HepG2 (cell line): ENCODE results near the gene THPO. TPM values are rescaled to one million over a fixed set of nuclear protein-coding genes. Genes with fewer than 3 reads are reported as not detected.

Source experiments
- GLI4 ChIP-seq: sonication (generic); formaldehyde crosslinking; IDR thresholded peaks from 2 replicates; pipeline ENCODE4 v1.5.1; 2020; ENCODE audit warnings: missing genetic modification reagents, mild to moderate bottlenecking, moderate library complexity, borderline replicate concordance
- JDP2 ChIP-seq: sonication (generic); formaldehyde crosslinking; IDR thresholded peaks from 2 replicates; pipeline ENCODE4 v1.8.1; 2022; ENCODE audit warnings: missing genetic modification reagents, borderline replicate concordance
- PLRG1 ChIP-seq: fragments of 450-650 bp; conservative IDR thresholded peaks from 2 replicates; pipeline ENCODE4 v1.6.1; 2016
- SP4 ChIP-seq: sonication (generic); formaldehyde crosslinking; IDR thresholded peaks from 2 replicates; pipeline ENCODE4 v1.8.1; 2023; ENCODE audit warnings: mild to moderate bottlenecking, missing genetic modification reagents
- TCF7L2 ChIP-seq: IDR thresholded peaks from 2 replicates; pipeline ENCODE4 v1.6.1; 2011; ENCODE audit warnings: mild to moderate bottlenecking, low read depth, low read length, moderate library complexity
- THAP11 ChIP-seq: IDR thresholded peaks from 2 replicates; pipeline ENCODE4 v1.6.1; 2016; ENCODE audit warnings: missing biosample characterization, missing genetic modification reagents
- ZKSCAN8 ChIP-seq: IDR thresholded peaks from 2 replicates; pipeline ENCODE4 v1.6.1; 2016; ENCODE audit warnings: borderline replicate concordance, missing genetic modification reagents, missing compliant biosample characterization
- ZNF232 ChIP-seq: sonication (generic); formaldehyde crosslinking; IDR thresholded peaks from 2 replicates; pipeline ENCODE4 v1.4.0; 2020; ENCODE audit warnings: missing genetic modification reagents, borderline replicate concordance
- ZNF343 ChIP-seq: sonication (generic); formaldehyde crosslinking; IDR thresholded peaks from 2 replicates; pipeline ENCODE4 v1.4.0; 2020; ENCODE audit warnings: mild to moderate bottlenecking, missing genetic modification reagents
- ZSCAN25 ChIP-seq: sonication (generic); formaldehyde crosslinking; IDR thresholded peaks from 2 replicates; pipeline ENCODE4 v1.8.0; 2022; ENCODE audit warnings: mild to moderate bottlenecking, missing genetic modification reagents
- polyA plus RNA-seq, 8 experiments: library from polyadenylated mRNA; depleted of rRNA in 3 of 8; stranded (reverse) in 7 of 8; unstranded in 1 of 8; fragments of >200 nt; fragmentation: Illumina TruSeq in 4 of 8; extraction: Trizol in 4 of 8; gene quantifications; 2 replicates each; pipeline versions ENCODE4 v1.2.1 to v1.2.3, GENCODE V29; 2011 to 2016; ENCODE audit warnings: low read depth in 4 of 8, missing spikeins in 1 of 8, mixed read lengths in 1 of 8; ENCODE audit not compliant: insufficient read depth in 1 of 8
- total RNA-seq, 5 experiments: library from RNA; depleted of rRNA; stranded (reverse); fragments of >200 nt; fragmentation: Illumina TruSeq; extraction: Trizol; gene quantifications; 2 replicates each; pipeline ENCODE4 v1.2.3, GENCODE V29; 2016; ENCODE audit warnings: low read depth in 1 of 5
- TF ChIP-seq, protein P1 (sequence below): sonication (generic); formaldehyde crosslinking; IDR thresholded peaks from 2 replicates; pipeline ENCODE4 v1.9.0; 2021; ENCODE audit warnings: mild to moderate bottlenecking, missing genetic modification reagents
- TF ChIP-seq, protein P2 (sequence below): IDR thresholded peaks from 2 replicates; pipeline ENCODE4 v1.6.1; 2012; ENCODE audit warnings: low read depth, low read length, improper control_type of control experiment
- TF ChIP-seq, protein P3 (sequence below): sonication (generic); formaldehyde crosslinking; IDR thresholded peaks from 2 replicates; pipeline ENCODE4 v1.4.0; 2020; ENCODE audit warnings: missing genetic modification reagents; ENCODE audit errors: not compliant biosample characterization
- TF ChIP-seq, protein P4 (sequence below): sonication (generic); formaldehyde crosslinking; IDR thresholded peaks from 2 replicates; pipeline ENCODE4 v1.4.0; 2020; ENCODE audit warnings: missing genetic modification reagents, borderline replicate concordance

Gene THPO
- total and polyA plus RNA-seq, 2 of the 13 experiments (the other 11 are each of a cell fraction or from before 2014, with no cell fraction given), result 2.8 to 4.8 TPM

DNA sequence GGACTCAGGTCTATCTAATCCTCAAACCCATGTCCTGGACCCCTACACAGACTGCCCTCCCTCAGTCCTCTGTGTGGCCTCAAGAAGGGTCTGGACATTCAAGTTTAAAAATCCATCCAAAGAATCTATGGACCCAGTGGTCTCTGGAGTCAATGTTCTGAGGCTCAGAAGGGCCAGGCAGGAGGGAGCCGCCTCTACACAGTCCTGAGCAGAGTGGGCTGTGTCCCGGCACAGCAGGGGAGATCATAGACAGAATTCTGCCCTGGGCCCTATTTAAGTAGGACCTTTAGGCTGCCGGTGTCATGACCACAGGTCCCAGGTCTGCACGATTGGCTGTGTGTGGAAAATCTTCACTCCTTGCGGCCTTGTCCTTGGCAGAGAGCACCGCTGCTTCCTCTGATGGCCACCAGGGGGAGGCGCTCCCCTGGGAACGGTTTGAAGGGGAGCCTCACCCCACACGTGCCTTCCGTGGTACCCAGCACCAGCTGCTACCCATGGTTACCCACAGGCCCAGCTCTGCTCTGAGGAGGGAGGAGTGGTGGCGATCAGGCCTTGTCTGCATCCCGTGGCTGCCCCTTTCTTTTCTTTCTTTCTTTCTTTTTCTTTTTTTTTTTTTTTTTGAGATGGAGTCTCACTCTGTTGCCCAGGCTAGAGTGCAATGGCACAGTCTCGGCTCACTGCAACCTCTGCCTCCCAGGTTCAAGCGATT, 39.8 kb upstream of the THPO start (continued):
- TF ChIP-seq, protein P1, sequence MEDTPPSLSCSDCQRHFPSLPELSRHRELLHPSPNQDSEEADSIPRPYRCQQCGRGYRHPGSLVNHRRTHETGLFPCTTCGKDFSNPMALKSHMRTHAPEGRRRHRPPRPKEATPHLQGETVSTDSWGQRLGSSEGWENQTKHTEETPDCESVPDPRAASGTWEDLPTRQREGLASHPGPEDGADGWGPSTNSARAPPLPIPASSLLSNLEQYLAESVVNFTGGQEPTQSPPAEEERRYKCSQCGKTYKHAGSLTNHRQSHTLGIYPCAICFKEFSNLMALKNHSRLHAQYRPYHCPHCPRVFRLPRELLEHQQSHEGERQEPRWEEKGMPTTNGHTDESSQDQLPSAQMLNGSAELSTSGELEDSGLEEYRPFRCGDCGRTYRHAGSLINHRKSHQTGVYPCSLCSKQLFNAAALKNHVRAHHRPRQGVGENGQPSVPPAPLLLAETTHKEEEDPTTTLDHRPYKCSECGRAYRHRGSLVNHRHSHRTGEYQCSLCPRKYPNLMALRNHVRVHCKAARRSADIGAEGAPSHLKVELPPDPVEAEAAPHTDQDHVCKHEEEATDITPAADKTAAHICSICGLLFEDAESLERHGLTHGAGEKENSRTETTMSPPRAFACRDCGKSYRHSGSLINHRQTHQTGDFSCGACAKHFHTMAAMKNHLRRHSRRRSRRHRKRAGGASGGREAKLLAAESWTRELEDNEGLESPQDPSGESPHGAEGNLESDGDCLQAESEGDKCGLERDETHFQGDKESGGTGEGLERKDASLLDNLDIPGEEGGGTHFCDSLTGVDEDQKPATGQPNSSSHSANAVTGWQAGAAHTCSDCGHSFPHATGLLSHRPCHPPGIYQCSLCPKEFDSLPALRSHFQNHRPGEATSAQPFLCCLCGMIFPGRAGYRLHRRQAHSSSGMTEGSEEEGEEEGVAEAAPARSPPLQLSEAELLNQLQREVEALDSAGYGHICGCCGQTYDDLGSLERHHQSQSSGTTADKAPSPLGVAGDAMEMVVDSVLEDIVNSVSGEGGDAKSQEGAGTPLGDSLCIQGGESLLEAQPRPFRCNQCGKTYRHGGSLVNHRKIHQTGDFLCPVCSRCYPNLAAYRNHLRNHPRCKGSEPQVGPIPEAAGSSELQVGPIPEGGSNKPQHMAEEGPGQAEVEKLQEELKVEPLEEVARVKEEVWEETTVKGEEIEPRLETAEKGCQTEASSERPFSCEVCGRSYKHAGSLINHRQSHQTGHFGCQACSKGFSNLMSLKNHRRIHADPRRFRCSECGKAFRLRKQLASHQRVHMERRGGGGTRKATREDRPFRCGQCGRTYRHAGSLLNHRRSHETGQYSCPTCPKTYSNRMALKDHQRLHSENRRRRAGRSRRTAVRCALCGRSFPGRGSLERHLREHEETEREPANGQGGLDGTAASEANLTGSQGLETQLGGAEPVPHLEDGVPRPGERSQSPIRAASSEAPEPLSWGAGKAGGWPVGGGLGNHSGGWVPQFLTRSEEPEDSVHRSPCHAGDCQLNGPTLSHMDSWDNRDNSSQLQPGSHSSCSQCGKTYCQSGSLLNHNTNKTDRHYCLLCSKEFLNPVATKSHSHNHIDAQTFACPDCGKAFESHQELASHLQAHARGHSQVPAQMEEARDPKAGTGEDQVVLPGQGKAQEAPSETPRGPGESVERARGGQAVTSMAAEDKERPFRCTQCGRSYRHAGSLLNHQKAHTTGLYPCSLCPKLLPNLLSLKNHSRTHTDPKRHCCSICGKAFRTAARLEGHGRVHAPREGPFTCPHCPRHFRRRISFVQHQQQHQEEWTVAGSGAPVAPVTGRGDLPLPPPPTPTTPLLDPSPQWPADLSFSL (CRISPR knock-in tag), result no peak
- TF ChIP-seq PLRG1 (no peak), ZNF343 (CRISPR knock-in tag) (no peak), ZSCAN25 (CRISPR knock-in tag) (no peak), TCF7L2 (no peak), SP4 (CRISPR knock-in tag) (0 out of 2 replicates have a peak, but pooled peaks have one; percentile 14), JDP2 (CRISPR knock-in tag) (no peak), THAP11 (CRISPR knock-in tag) (peak; percentile 48; the same call in 1 of the 2 replicates), ZNF232 (CRISPR knock-in tag) (no peak), ZKSCAN8 (CRISPR knock-in tag) (no peak), GLI4 (CRISPR knock-in tag) (no peak)
- TF ChIP-seq, protein P2, sequence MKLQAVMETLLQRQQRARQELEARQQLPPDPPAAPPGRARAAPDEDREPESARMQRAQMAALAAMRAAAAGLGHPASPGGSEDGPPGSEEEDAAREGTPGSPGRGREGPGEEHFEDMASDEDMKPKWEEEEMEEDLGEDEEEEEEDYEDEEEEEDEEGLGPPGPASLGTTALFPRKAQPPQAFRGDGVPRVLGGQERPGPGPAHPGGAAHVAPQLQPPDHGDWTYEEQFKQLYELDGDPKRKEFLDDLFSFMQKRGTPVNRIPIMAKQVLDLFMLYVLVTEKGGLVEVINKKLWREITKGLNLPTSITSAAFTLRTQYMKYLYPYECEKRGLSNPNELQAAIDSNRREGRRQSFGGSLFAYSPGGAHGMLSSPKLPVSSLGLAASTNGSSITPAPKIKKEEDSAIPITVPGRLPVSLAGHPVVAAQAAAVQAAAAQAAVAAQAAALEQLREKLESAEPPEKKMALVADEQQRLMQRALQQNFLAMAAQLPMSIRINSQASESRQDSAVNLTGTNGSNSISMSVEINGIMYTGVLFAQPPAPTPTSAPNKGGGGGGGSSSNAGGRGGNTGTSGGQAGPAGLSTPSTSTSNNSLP, result no peak
- TF ChIP-seq, protein P3, sequence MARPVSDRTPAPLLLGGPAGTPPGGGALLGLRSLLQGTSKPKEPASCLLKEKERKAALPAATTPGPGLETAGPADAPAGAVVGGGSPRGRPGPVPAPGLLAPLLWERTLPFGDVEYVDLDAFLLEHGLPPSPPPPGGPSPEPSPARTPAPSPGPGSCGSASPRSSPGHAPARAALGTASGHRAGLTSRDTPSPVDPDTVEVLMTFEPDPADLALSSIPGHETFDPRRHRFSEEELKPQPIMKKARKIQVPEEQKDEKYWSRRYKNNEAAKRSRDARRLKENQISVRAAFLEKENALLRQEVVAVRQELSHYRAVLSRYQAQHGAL, result no peak
- TF ChIP-seq, protein P4, sequence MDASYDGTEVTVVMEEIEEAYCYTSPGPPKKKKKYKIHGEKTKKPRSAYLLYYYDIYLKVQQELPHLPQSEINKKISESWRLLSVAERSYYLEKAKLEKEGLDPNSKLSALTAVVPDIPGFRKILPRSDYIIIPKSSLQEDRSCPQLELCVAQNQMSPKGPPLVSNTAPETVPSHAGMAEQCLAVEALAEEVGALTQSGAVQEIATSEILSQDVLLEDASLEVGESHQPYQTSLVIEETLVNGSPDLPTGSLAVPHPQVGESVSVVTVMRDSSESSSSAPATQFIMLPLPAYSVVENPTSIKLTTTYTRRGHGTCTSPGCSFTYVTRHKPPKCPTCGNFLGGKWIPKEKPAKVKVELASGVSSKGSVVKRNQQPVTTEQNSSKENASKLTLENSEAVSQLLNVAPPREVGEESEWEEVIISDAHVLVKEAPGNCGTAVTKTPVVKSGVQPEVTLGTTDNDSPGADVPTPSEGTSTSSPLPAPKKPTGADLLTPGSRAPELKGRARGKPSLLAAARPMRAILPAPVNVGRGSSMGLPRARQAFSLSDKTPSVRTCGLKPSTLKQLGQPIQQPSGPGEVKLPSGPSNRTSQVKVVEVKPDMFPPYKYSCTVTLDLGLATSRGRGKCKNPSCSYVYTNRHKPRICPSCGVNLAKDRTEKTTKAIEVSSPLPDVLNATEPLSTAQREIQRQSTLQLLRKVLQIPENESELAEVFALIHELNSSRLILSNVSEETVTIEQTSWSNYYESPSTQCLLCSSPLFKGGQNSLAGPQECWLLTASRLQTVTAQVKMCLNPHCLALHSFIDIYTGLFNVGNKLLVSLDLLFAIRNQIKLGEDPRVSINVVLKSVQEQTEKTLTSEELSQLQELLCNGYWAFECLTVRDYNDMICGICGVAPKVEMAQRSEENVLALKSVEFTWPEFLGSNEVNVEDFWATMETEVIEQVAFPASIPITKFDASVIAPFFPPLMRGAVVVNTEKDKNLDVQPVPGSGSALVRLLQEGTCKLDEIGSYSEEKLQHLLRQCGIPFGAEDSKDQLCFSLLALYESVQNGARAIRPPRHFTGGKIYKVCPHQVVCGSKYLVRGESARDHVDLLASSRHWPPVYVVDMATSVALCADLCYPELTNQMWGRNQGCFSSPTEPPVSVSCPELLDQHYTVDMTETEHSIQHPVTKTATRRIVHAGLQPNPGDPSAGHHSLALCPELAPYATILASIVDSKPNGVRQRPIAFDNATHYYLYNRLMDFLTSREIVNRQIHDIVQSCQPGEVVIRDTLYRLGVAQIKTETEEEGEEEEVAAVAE (CRISPR knock-in tag), result no peak
